Measurements from ENCODE around the gene PSMB10.
"Not testable (repeated sequence)": the region's sequence is repeated elsewhere in the genome, so short reads cannot be mapped to it uniquely, and the experiment has no call there.

Gene PSMB10

GRCh38 chr16:67924140-67924906, 12.3 kb downstream of the PSMB10 start:
- DNase-seq = no peak

- no peak for DNase-seq
Observed at GRCh38 chr16:67923414-67924116, 13.1 kb downstream of the PSMB10 start.

- no peak for DNase-seq
Observed at GRCh38 chr16:67922740-67923139, 13.9 kb downstream of the PSMB10 start.

DNA sequence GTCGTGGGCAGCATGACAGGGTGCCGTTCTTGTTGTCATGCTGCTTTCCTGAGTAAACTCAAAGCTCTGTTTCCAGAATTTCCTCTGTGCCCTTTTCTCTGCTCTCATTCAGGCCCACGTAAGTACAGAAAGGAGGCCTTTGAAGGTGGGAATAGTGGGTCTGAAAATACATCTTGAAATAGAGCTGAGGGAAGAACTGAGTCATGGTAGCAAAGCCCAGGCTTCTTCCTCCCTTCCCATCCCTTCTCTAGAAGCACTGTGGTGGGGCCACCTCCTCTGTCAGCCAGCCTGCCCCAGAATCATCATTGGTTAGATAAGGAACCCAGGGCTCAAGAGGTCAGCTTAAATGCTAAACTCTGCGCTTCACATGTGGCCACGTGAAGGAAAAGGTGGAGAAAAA, 14.4 kb downstream of the PSMB10 start:
- no peak for DNase-seq

- DNase-seq = no peak
Observed at GRCh38 chr16:67919622-67920221, 16.9 kb downstream of the PSMB10 start.

GRCh38 chr16:67917852-67918236, 18.8 kb downstream of the PSMB10 start:
- DNase-seq = peak; percentile 72

DNA sequence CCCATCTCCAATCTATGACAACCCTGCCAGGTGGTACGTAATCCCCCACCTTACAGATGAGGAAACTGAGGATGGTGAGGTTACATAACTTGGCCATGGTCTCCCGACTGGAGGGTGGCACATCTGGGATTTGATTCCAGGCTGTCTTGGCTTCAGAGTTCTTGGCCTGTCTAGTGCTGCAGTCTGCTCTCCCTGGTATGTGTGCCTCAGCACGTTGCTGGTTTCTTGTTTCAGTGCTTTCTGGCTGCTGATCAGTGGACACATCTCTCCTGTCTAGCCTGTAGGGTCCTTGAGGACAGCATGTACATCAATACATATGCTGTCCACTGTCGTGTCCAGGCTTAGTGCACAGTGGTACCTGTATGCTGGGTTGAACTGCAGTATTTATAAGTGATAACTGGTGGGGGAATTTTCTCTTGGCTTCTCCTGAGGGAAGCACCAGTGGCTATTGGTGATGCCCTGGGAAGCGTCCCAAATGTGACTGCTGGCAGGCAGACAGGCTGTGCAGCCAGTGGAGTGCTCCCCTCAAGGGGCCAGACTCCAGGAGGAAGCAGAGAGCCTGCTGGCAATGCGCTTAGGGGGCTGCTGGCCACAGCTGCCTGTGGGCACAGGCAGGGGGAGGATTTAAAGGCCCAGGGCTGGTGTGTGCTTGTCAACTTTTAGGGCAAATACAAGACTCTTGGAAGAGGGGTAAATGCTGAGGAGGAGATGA, 19.4 kb downstream of the PSMB10 start:
- no peak for DNase-seq

DNA sequence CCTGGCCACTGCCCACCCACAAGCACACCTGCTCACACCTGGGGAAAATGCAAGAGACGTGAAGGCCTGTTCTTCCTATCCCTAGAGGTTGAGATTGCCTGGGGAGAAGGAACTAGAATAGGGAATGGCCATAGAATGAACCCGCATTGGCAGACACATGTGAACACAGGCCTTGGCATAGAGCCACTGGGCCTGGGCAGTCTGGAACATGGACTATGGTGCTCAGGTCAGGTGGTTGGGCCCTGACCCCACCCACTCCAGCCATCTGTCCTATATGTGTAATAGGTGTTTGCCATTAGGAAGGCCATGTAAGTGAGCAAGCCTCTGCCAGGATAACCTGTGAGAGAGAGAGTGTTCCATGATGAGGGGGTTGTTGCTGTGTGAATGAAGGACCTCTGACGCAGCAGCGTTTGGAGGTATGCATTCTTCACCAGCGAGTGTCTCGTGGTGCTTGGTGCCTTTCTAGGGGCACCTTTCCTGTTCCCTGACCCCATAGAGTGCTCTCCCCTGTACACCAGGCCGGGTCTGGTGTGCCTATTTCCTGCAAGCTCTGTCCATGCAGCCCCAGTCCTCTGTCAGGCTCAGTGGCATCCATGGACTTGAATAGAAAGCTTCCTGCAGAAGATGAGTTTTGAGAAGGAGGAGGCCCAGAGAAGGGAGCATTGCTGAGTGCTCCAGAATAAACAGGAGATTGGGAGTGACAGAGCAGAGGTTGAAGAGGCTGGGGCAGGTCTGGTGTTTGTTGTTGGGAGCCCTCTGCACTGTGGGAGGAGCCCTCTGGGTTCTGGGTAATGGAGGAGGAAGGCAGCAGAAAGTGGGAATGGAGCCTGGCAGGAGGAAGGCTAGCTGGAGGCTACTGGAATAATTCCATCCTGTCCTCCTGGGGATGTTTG, 20.6 kb downstream of the PSMB10 start:
- no peak for DNase-seq

- DNase-seq = not testable (repeated sequence)
Observed at GRCh38 chr16:67915496-67915769, 21.2 kb downstream of the PSMB10 start.

GRCh38 chr16:67914758-67915495, 21.7 kb downstream of the PSMB10 start:
- DNase-seq = no peak

DNA sequence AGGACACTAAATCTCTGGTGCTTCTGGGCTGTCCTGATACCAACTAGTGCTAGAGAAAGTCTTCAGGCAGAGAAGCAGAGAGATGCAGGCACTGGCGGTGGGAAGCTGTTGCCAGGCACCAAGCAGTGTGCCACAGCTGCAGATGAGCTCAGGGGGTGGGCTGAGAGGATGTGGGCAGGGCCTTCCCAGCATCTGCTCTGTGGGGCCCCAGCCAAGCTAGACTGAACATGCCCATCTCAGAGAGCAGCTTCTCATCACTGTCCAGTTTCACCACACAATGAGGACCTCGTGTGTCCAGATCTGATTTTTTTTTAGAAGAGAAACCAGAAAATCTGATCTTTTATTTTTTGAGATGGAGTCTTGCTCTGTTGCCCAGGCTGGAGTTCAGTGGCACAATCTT, 26.5 kb downstream of the PSMB10 start:
- DNase-seq = peak; percentile 45

DNA sequence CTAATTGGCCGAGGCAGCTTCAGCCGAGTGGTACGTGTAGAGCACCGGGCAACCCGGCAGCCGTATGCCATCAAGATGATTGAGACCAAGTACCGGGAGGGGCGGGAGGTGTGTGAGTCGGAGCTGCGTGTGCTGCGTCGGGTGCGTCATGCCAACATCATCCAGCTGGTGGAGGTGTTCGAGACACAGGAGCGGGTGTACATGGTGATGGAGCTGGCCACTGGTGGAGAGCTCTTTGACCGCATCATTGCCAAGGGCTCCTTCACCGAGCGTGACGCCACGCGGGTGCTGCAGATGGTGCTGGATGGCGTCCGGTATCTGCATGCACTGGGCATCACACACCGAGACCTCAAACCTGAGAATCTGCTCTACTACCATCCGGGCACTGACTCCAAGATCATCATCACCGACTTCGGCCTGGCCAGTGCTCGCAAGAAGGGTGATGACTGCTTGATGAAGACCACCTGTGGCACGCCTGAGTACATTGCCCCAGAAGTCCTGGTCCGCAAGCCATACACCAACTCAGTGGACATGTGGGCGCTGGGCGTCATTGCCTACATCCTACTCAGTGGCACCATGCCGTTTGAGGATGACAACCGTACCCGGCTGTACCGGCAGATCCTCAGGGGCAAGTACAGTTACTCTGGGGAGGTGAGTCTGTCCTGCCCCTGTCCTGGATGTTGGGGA, 27.5 kb downstream of the PSMB10 start:
- DNase-seq = no peak

DNA sequence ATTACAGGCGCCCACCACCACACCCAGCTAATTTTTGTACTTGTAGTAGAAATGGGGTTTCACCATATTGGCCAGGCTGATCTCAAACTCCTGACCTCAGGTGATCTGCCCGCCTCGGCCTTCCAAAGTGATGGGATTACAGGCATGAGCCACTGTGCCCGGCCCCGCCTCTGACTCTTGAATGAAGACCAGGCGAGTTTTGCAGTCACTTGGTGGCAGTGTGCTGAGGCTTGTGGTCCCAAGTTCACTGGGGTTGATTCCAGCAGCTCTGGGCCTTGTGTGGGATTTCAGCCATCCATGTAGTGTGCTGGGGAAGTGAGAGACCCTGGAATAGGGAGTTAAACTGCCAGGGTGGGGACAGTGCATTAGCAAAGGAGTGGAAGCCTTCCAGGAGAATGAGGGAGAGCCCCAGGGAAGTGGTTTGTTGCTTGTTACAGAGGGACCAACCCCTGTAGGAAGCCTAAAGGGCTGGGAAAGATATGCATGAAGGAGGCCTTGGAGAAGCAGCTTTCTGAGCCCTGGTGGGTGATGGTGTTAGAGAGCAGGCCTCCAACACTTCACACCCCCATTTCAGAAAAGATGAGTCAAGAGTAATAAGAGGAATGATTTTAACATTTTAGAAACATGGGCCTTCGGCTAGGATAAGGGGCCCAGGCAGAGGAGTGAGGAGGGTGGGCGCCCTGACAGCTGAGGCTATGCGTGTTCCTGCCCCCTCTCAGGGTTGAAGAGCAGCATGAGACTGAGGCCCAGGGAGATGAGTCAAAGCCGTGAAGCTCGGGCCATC, 29.1 kb downstream of the PSMB10 start:
- no peak for DNase-seq

GRCh38 chr16:67902831-67903230, 33.8 kb downstream of the PSMB10 start:
- DNase-seq = no peak

- DNase-seq = no peak
Observed at GRCh38 chr16:67901734-67902133, 34.9 kb downstream of the PSMB10 start.

- no peak for DNase-seq
Observed at GRCh38 chr16:67897231-67897630, 39.4 kb downstream of the PSMB10 start.

- peak; percentile 12 for DNase-seq
Observed at GRCh38 chr16:67893743-67894399, 42.8 kb downstream of the PSMB10 start.

GRCh38 chr16:67892899-67893742, 43.5 kb downstream of the PSMB10 start, which contains the start of gene PSKH1:
PSKH1 (plus strand) TSS chr16:67893254; CDS start chr16:67908750, 15,496 bp downstream.
- peak; percentile 97 for DNase-seq

GRCh38 chr16:67892375-67892774, 44.3 kb downstream of the PSMB10 start:
- no peak for DNase-seq

Measured in activated CD4-positive, alpha-beta T cell treated with anti-CD3 and anti-CD28 coated beads for 48 hours (primary cell).